B cell (primary cell): ENCODE data around the gene FADS2. TPM values are rescaled to one million over a fixed set of nuclear protein-coding genes. Genes with fewer than 3 reads are reported as not detected.

Source experiments
- ATAC-seq: fragments of 200-7000 bp; cut with Tn5 transposase; one replicate; pipeline ENCODE4 v1.10.0; 2021; ENCODE audit warnings: low read depth, mild to moderate bottlenecking, moderate number of reproducible peaks, moderate library complexity
- CTCF ChIA-PET: fragments of 350-600 bp; sonication (Branson Sonifier 250); formaldehyde crosslinking; loops from one replicate; lab custom pipeline; 2021; ENCODE audit warnings: antibody characterized with exemption, inconsistent platforms; lab: Charles Lee
- POLR2A ChIA-PET: fragments of 350-600 bp; sonication (Branson Sonifier 250); formaldehyde crosslinking; loops from one replicate; lab custom pipeline; 2021; ENCODE audit warnings: antibody characterized with exemption; lab: Charles Lee
- DNase-seq: peaks from one replicate; pipeline ENCODE4 v3.0.0; 2013
- H2AFZ ChIP-seq: 2 replicates; pipeline ENCODE4 v1.6.1; 2012; ENCODE audit warnings: mild to moderate bottlenecking, low read depth, low read length; ENCODE audit not compliant: insufficient read depth, poor library complexity, severe bottlenecking
- H3K27ac ChIP-seq, 2 donors: 1 replicate in 1 of 2; 2 replicates in 1 of 2; pipeline ENCODE4 v1.5.1; 2012 to 2013; ENCODE audit warnings: low read length in 2 of 2, mild to moderate bottlenecking in 2 of 2, moderate library complexity in 1 of 2
- H3K27me3 ChIP-seq, 4 experiments: fragments of 200-600 bp in 1 of 4; sonication (generic) in 1 of 4; replicated peaks in 1 of 4; 1 replicate in 2 of 4; 2 replicates in 2 of 4; pipeline versions ENCODE4 v1.6.1 to v1.7.0; 2013 to 2016; ENCODE audit warnings: low read length in 3 of 4, mild to moderate bottlenecking in 2 of 4, mixed read lengths in 1 of 4, moderate library complexity in 1 of 4; ENCODE audit not compliant: insufficient read depth in 4 of 4, control insufficient read depth in 3 of 4; ENCODE audit errors: control extremely low read depth in 1 of 4
- H3K36me3 ChIP-seq, 2 experiments: replicated peaks in 1 of 2; 1 replicate in 1 of 2; 2 replicates in 1 of 2; pipeline versions ENCODE4 v1.6.1 to v1.7.1; 2013; ENCODE audit warnings: low read length in 1 of 2; ENCODE audit not compliant: insufficient read depth in 2 of 2, control insufficient read depth in 1 of 2; ENCODE audit errors: control extremely low read depth in 1 of 2, extremely low read depth in 1 of 2
- H3K4me1 ChIP-seq, 2 donors: fragments of 200-600 bp in 1 of 2; sonication (generic) in 1 of 2; 1 replicate in 1 of 2; 2 replicates in 1 of 2; pipeline versions ENCODE4 v1.5.1 to v1.6.1; 2013 to 2017; ENCODE audit warnings: low read length in 2 of 2; ENCODE audit not compliant: control insufficient read depth in 2 of 2, insufficient read depth in 2 of 2
- H3K4me2 ChIP-seq: replicated peaks from 2 replicates; pipeline ENCODE3; 2012; ENCODE audit warnings: mild to moderate bottlenecking, low read depth, low read length; ENCODE audit not compliant: poor library complexity, severe bottlenecking
- H3K4me3 ChIP-seq, 5 experiments: fragments of 200-600 bp in 1 of 5; sonication (generic) in 1 of 5; 1 replicate in 3 of 5; 2 replicates in 2 of 5; pipeline versions ENCODE4 v1.5.1 to v1.7.0; 2011 to 2016; ENCODE audit warnings: low read length in 4 of 5, mild to moderate bottlenecking in 4 of 5, low read depth in 2 of 5, control low read depth in 1 of 5, moderate library complexity in 1 of 5; ENCODE audit not compliant: insufficient read depth in 1 of 5; ENCODE audit errors: control extremely low read depth in 1 of 5, extremely low read depth in 1 of 5
- H3K79me2 ChIP-seq: fragments of 200-600 bp; sonication (generic); one replicate; pipeline ENCODE4 v1.6.0; 2016; ENCODE audit warnings: low read length; ENCODE audit not compliant: control insufficient read depth, insufficient read depth
- H3K9ac ChIP-seq: fragments of 200-600 bp; sonication (generic); 2 replicates; pipeline ENCODE4 v1.6.1; 2017; ENCODE audit warnings: mild to moderate bottlenecking, low read length, moderate library complexity
- H3K9me3 ChIP-seq, 3 donors: one replicate each; pipeline versions ENCODE4 v1.6.1 to v1.7.1; 2013; ENCODE audit warnings: low read length in 2 of 3; ENCODE audit not compliant: control insufficient read depth in 2 of 3, insufficient read depth in 1 of 3; ENCODE audit errors: control extremely low read depth in 1 of 3
- H4K20me1 ChIP-seq: 2 replicates; pipeline ENCODE4 v1.6.0; 2012; ENCODE audit warnings: mild to moderate bottlenecking, low read length; ENCODE audit not compliant: insufficient read depth, control insufficient read depth, poor library complexity, severe bottlenecking
- H3K27ac Mint-ChIP-seq: one replicate; pipeline ENCODE4 v1.8.0; 2021; ENCODE audit warnings: mixed read lengths
- H3K27me3 Mint-ChIP-seq: one replicate; pipeline ENCODE4 v1.8.0; 2021; ENCODE audit warnings: mixed read lengths
- H3K4me1 Mint-ChIP-seq: one replicate; pipeline ENCODE4 v1.8.0; 2021; ENCODE audit warnings: mixed read lengths
- H3K4me3 Mint-ChIP-seq: one replicate; pipeline ENCODE4 v1.8.0; 2021; ENCODE audit warnings: mixed read lengths
- H3K9me3 Mint-ChIP-seq: one replicate; pipeline ENCODE4 v1.8.0; 2022; ENCODE audit warnings: mixed read lengths; ENCODE audit not compliant: insufficient read depth
- EZH2 ChIP-seq: IDR thresholded peaks from 2 replicates; pipeline ENCODE4 v1.6.1; 2012; ENCODE audit warnings: borderline replicate concordance, low read depth, mild to moderate bottlenecking, moderate library complexity, low read length; ENCODE audit not compliant: insufficient read depth, poor library complexity, severe bottlenecking
- WGBS: methylation state at CpG from one replicate; pipeline ENCODE4 v1.1.5; 2013; ENCODE audit warnings: missing lambda C conversion rate; ENCODE audit not compliant: insufficient coverage; 5-methylcytosine and 5-hydroxymethylcytosine counted together
- intact Hi-C: fragments of 100-400 bp; cut with micrococcal nuclease; formaldehyde crosslinking; loops from one replicate; pipeline ENCODE4 v1.10.0; 2022
- polyA plus RNA-seq: library from polyadenylated mRNA; depleted of rRNA; stranded (reverse); fragments of >200 nt; gene quantifications from 2 replicates; pipeline ENCODE4 v1.2.3, GENCODE V29; 2012
- total RNA-seq, 2 donors: library from RNA; stranded (reverse); fragments of 120-200 nt in 1 of 2; gene quantifications; 1 replicate in 1 of 2; 2 replicates in 1 of 2; pipeline versions ENCODE4 v1.2.3 to v1.2.4, GENCODE V29; 2013 to 2022
- TF ChIP-seq, protein P1 (sequence below): fragments of 200-600 bp; IDR thresholded peaks from one replicate; pipeline ENCODE4 v1.8.0; 2022; ENCODE audit warnings: antibody characterized with exemption, mild to moderate bottlenecking

FADS2 gene
- total and polyA plus RNA-seq, 2 donors (not counting 1 experiment from before 2014, with no cell fraction given) = 1.5 to 5.9 TPM

GRCh38 chr11:61873588-61874376, 45.7 kb downstream of the FADS2 start:
- peaks cover 0 to 4% (median 0%) of the 10 kb centered on the region in 4 experiments for H3K27me3 ChIP-seq
- no peaks in the 10 kb centered on the region for H4K20me1 ChIP-seq
- peaks cover 9 to 14% of the 10 kb centered on the region in 2 donors for H3K4me1 ChIP-seq
- ChIA-PET POLR2A (no interaction called here), CTCF (interaction anchor here (1.2 to 17.9 kb wide), 7 partner anchors 9 to 235 kb away, joined by 3 to 307 read pairs (median 114); partner anchors contain the start of gene BEST1)
- H3K4me3 Mint-ChIP-seq = no peak overlapping the region
- no peak overlapping the region for H3K4me2 ChIP-seq
- no peaks in the 10 kb centered on the region for H3K9me3 ChIP-seq
- H3K4me3 ChIP-seq = no peak overlapping the region
- no peak overlapping the region for H3K9ac ChIP-seq
- no peak for DNase-seq
- 95% methylated on average over 10 of the region's 16 CpGs for WGBS
- H3K27ac Mint-ChIP-seq = no peak overlapping the region
- H3K36me3 ChIP-seq = peaks cover 0 to 12% of the 10 kb centered on the region in 2 experiments
- no peaks in the 10 kb centered on the region for H3K79me2 ChIP-seq
- no peak overlapping the region for H2AFZ ChIP-seq
- intact Hi-C loops = no loop called here
- no peak overlapping the region for H3K27ac ChIP-seq
- no peaks in the 10 kb centered on the region for H3K27me3 Mint-ChIP-seq
- no peaks in the 10 kb centered on the region for H3K9me3 Mint-ChIP-seq
- TF ChIP-seq, protein P1, sequence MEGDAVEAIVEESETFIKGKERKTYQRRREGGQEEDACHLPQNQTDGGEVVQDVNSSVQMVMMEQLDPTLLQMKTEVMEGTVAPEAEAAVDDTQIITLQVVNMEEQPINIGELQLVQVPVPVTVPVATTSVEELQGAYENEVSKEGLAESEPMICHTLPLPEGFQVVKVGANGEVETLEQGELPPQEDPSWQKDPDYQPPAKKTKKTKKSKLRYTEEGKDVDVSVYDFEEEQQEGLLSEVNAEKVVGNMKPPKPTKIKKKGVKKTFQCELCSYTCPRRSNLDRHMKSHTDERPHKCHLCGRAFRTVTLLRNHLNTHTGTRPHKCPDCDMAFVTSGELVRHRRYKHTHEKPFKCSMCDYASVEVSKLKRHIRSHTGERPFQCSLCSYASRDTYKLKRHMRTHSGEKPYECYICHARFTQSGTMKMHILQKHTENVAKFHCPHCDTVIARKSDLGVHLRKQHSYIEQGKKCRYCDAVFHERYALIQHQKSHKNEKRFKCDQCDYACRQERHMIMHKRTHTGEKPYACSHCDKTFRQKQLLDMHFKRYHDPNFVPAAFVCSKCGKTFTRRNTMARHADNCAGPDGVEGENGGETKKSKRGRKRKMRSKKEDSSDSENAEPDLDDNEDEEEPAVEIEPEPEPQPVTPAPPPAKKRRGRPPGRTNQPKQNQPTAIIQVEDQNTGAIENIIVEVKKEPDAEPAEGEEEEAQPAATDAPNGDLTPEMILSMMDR = no peak
- H3K4me1 Mint-ChIP-seq = peaks cover 16% of the 10 kb centered on the region
- ATAC-seq = no peak

- CTCF ChIA-PET = interaction anchor here (1.2 to 17.9 kb wide), 6 partner anchors 9 to 234 kb away, joined by 3 to 307 read pairs (median 128); partner anchors contain the start of gene BEST1
- Mint-ChIP-seq H3K27me3 (no peaks in the 10 kb centered on the region), H3K9me3 (no peaks in the 10 kb centered on the region), H3K4me1 (peaks cover 21% of the 10 kb centered on the region), H3K27ac (no peak overlapping the region), H3K4me3 (no peak overlapping the region)
- DNase-seq (no peak), ATAC-seq (no peak)
- H3K79me2 ChIP-seq = no peaks in the 10 kb centered on the region
- no peaks in the 10 kb centered on the region for H3K9me3 ChIP-seq
- intact Hi-C loops = no loop called here
- H4K20me1 ChIP-seq = no peaks in the 10 kb centered on the region
- H3K36me3 ChIP-seq = peaks cover 0 to 14% of the 10 kb centered on the region in 2 experiments
- TF ChIP-seq, protein P1 = no peak
- TF ChIP-seq EZH2 = no peak
- POLR2A ChIA-PET = no interaction called here
- H3K27me3 ChIP-seq = peaks cover 0 to 4% (median 0%) of the 10 kb centered on the region in 4 experiments
- no peak overlapping the region for H2AFZ ChIP-seq
- H3K9ac ChIP-seq = no peak overlapping the region
- no peak overlapping the region for H3K4me2 ChIP-seq
- 95% methylated on average over 11 of the region's 12 CpGs for WGBS
- H3K4me1 ChIP-seq = peaks cover 13 to 20% of the 10 kb centered on the region in 2 donors
- H3K4me3 ChIP-seq = no peak overlapping the region
- H3K27ac ChIP-seq = no peak overlapping the region
Measured at GRCh38 chr11:61874377-61874809, 46.3 kb downstream of the FADS2 start.
